Activated naive CD8-positive, alpha-beta T cell treated with anti-CD3 and anti-CD28 coated beads, Interleukin-2, amount 10 ng/mL, durations not matched to agents 7 days and 5 days (primary cell): ENCODE measurements around the gene MS4A3. TPM values are rescaled to one million over a fixed set of nuclear protein-coding genes. Genes with fewer than 3 reads are reported as not detected.
"Not testable (repeated sequence)": the region's sequence is repeated elsewhere in the genome, so short reads cannot be mapped to it uniquely, and the experiment has no call there.

Source experiments
- ATAC-seq: fragments of 150-1000 bp; cut with Tn5 transposase; one replicate; pipeline ENCODE4 v1.10.0; 2021; ENCODE audit warnings: low read depth, moderate library complexity
- POLR2A ChIA-PET: fragments of 350-600 bp; sonication (Branson Sonifier 250); formaldehyde crosslinking; loops from one replicate; lab custom pipeline; 2021; ENCODE audit warnings: antibody characterized with exemption; lab: Charles Lee
- DNase-seq: peaks from one replicate; pipeline ENCODE4 v3.0.0; 2021
- H3K27ac Mint-ChIP-seq: one replicate; pipeline ENCODE4 v1.8.0; 2022; ENCODE audit warnings: mild to moderate bottlenecking, mixed read lengths
- H3K27me3 Mint-ChIP-seq: one replicate; pipeline ENCODE4 v1.8.0; 2022; ENCODE audit warnings: mild to moderate bottlenecking, moderate library complexity, mixed read lengths
- H3K36me3 Mint-ChIP-seq: one replicate; pipeline ENCODE4 v1.8.0; 2021; ENCODE audit warnings: mild to moderate bottlenecking, mixed read lengths
- H3K4me1 Mint-ChIP-seq: one replicate; pipeline ENCODE4 v1.8.0; 2021; ENCODE audit warnings: mixed read lengths
- H3K4me3 Mint-ChIP-seq: one replicate; pipeline ENCODE4 v1.8.0; 2022; ENCODE audit warnings: mild to moderate bottlenecking, moderate library complexity, mixed read lengths
- H3K9me3 Mint-ChIP-seq: one replicate; pipeline ENCODE4 v1.8.0; 2021; ENCODE audit warnings: mixed read lengths
- total RNA-seq, 2 experiments: library from RNA; stranded (reverse); gene quantifications; one replicate each; pipeline ENCODE4 v1.2.3, GENCODE V29; 2021

Gene MS4A3
- total RNA-seq, 2 experiments from 2014 or later, result not detected

DNA sequence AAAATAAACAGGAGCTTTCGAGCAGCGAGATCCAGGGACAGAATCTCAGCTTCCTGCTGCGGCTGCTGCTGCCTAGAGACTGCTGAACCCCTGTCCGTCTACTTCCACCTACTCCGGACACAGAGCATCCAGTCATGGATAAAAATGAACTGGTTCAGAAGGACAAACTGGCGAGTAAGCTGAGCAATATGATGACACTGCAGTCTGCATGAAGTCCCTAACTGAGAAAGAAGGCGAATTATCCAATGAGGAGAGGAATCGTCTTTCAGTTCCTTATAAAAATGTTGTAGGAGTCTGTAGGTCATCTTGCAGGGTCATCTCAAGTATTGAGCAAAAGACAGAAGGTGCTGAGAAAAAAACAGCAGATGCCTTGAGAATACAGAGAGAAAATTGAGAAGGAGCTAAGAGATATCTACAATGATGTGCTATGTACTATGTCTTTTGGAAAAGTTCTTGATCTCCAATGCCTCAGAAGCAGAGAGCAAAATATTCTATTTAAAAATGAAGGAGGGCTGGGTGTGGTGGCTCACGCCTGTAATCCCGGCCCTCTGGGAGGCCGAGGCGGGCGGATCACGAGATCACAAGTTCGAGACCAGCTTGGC lies 20.9 kb downstream of the MS4A3 start:
- H3K9me3 Mint-ChIP-seq, result no peaks in the 10 kb centered on the region
- ATAC-seq (no peak), DNase-seq (no peak)
- H3K27ac Mint-ChIP-seq, result no peak overlapping the region
- no peak overlapping the region for H3K4me3 Mint-ChIP-seq
- POLR2A ChIA-PET, result no interaction called here
- no peaks in the 10 kb centered on the region for H3K36me3 Mint-ChIP-seq
- peaks cover 9% of the 10 kb centered on the region for H3K27me3 Mint-ChIP-seq
- H3K4me1 Mint-ChIP-seq, result no peaks in the 10 kb centered on the region

DNA sequence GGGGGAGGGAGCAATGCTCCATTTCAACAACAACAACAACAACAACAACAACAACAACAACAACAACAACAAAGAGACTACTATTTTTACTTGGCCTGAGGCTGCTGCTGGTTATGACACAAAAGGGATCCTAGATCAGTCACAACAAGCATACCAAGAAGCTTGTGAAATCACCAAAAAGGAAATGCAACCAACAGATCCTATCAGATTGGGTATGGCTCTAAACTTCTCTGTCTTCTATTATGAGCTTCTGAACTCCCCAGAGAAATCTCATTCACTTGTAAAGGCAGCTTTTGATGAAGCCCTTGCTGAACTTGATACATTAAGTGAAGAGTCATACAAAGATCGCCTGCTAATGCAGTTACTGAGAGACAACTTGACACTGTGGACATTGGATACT lies 21.5 kb downstream of the MS4A3 start:
- Mint-ChIP-seq H3K27ac (no peak overlapping the region), H3K4me1 (no peaks in the 10 kb centered on the region), H3K27me3 (peaks cover 11% of the 10 kb centered on the region), H3K9me3 (no peaks in the 10 kb centered on the region), H3K4me3 (no peak overlapping the region), H3K36me3 (no peaks in the 10 kb centered on the region)
- DNase-seq (no peak), ATAC-seq (no peak)
- POLR2A ChIA-PET, result no interaction called here

DNA sequence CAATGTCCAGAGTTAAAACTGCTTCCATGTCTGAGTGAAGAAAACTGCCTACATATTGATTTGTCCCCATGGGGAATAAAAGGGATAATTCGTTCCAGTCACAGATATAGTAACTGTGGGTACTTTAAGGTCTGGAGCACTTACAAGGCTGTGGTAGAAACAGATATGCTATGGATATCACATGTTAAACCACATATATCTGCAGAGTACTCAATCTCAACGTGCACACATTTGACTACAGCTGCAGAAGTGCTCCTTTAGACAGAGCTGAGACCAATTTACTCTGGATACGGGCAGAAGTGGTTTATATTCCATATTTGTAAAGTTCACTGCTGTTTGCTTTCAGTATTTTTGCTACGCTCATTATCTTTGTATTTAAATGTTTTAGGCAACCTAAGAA lies 22.3 kb downstream of the MS4A3 start:
- H3K4me1 Mint-ChIP-seq, result no peaks in the 10 kb centered on the region
- H3K27me3 Mint-ChIP-seq, result peaks cover 14% of the 10 kb centered on the region
- POLR2A ChIA-PET, result no interaction called here
- no peak overlapping the region for H3K27ac Mint-ChIP-seq
- H3K9me3 Mint-ChIP-seq, result no peaks in the 10 kb centered on the region
- H3K36me3 Mint-ChIP-seq, result no peaks in the 10 kb centered on the region
- H3K4me3 Mint-ChIP-seq, result no peak overlapping the region
- ATAC-seq (no peak), DNase-seq (no peak)

DNA sequence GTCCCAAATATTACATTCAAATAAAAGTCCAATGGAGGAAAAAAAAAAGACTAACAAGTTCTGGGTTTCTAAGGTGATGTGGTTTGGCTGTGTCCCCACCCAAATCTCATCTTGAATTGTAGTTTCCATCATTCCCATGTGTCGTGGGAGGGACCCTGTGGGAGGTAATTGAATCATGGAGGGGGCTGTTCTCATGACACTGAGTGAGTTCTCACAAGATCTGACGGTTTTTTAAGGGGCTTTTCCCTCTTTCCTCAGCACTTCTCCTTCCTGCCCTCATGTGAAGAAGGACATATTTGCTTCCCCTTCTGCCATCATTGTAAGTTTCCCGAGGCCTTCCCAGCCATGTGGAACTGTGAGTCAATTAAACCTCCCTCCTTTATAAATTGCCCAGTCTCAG lies 24.1 kb downstream of the MS4A3 start:
- Mint-ChIP-seq H3K9me3 (no peaks in the 10 kb centered on the region), H3K27ac (no peak overlapping the region), H3K36me3 (no peaks in the 10 kb centered on the region), H3K4me3 (no peak overlapping the region), H3K27me3 (peaks cover 16% of the 10 kb centered on the region), H3K4me1 (no peaks in the 10 kb centered on the region)
- no peak for ATAC-seq
- no peak for DNase-seq
- POLR2A ChIA-PET, result no interaction called here

DNA sequence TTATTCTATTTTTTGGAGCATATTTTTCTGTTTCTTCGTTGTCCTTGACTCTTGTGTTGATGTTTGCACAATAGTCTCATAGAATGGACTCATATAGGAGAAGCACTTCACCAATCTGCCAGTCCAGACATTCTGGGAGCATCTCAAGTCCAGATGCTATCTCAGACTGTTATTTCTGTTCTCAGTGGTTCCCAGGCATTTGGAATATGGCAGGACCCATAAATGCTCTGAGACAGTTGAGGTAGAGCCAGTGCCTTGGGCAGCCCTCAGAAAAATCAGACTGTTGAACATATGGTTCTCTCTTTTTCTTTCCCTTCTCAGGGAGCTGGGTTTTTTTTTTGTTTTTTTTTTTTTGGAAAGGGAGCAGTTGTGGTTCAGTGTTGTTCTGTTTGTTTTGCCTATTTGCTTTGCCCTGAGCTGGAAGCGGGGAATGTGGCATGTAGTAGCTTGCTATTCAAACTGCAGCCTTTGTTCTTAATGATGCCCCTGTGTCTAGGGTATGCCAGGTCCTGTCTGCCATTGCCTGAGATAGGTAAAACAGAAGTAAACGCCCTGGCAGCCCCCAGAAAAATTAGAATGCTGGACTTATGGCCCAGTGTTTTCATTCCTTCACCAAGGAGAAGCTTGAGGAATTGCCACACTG lies 28.3 kb downstream of the MS4A3 start:
- Mint-ChIP-seq H3K36me3 (no peaks in the 10 kb centered on the region), H3K4me1 (no peaks in the 10 kb centered on the region), H3K4me3 (no peak overlapping the region), H3K9me3 (no peaks in the 10 kb centered on the region), H3K27me3 (peaks cover 15% of the 10 kb centered on the region), H3K27ac (no peak overlapping the region)
- ATAC-seq, result no peak
- POLR2A ChIA-PET, result interaction anchor here (0.7 kb wide), 1 partner anchor 221 kb away, joined by 4 read pairs; no protein-coding TSS in a partner anchor
- DNase-seq, result no peak

DNA sequence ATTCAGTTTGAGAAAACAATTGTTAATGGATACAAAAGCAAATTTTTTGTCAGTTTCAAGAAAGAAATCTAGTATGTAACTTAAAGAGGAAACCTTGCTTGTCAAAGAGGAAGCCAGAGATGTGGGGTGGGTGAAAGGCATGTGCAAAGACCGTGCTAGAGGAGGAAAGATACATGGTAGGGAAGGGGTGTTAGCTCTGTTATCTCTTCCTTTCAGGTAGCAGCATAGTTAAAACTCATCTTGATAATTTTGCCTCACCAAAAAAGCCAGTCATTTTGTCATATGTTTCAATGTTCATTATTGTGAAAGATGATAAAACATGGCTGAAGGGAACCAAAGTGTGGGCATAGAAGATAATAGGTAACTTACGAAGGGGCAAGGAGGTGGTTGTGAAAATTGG lies 29.4 kb downstream of the MS4A3 start:
- DNase-seq, result no peak
- Mint-ChIP-seq H3K4me3 (no peak overlapping the region), H3K9me3 (no peaks in the 10 kb centered on the region), H3K27me3 (peaks cover 9% of the 10 kb centered on the region), H3K27ac (no peak overlapping the region), H3K36me3 (no peaks in the 10 kb centered on the region), H3K4me1 (no peaks in the 10 kb centered on the region)
- ATAC-seq, result no peak
- POLR2A ChIA-PET, result no interaction called here

DNA sequence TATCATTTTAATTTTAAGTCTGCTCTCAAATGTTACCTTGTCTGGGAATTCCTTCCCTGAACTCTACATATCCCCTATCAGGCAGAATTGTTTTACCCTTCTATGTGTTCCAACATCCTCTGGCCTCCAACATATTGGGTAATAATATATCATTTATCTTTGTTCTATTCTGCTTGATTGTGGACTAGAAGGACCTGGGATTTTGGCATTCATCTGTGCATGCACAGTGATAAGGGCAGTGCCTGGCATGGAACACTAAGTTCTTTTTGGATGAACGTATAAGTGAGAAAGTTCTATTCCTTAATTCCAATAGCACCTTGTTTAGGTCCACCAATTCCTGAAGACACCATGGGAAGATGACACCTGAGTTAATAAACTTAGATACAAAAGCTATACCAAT lies 30.8 kb downstream of the MS4A3 start:
- Mint-ChIP-seq H3K9me3 (no peaks in the 10 kb centered on the region), H3K4me1 (no peaks in the 10 kb centered on the region), H3K36me3 (no peaks in the 10 kb centered on the region), H3K27me3 (peaks cover 6% of the 10 kb centered on the region), H3K27ac (no peak overlapping the region), H3K4me3 (no peak overlapping the region)
- DNase-seq (no peak), ATAC-seq (no peak)
- POLR2A ChIA-PET, result no interaction called here

DNA sequence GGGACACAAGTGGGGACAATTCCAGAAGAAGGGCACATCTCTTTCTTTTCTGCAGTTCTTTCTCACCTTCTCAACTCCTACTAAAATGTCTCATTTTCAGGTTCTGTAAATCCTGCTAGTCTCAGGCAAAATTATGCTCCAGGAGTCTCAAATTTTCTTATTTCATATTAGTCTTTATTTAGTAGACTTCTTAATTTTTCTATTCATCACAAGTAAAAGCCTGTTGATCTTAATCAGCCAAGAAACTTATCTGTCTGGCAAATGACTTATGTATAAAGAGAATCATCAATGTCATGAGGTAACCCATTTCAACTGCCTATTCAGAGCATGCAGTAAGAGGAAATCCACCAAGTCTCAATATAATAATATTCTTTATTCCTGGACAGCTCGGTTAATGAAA lies 31.9 kb downstream of the MS4A3 start, which contains the start of gene MS4A2:
Gene MS4A2, plus strand, starts transcription at position 301 of the 400 bp plus-strand sequence. CDS start 102 bp downstream, outside the sequence.
- Mint-ChIP-seq H3K27me3 (peaks cover 4% of the 10 kb centered on the region), H3K4me1 (no peaks in the 10 kb centered on the region), H3K27ac (no peak within 1 kb of the TSS), H3K36me3 (no peaks in the 10 kb centered on the region), H3K9me3 (no peaks in the 10 kb centered on the region), H3K4me3 (no peak within 1 kb of the TSS)
- DNase-seq, result no peak
- POLR2A ChIA-PET, result no interaction called here
- ATAC-seq, result no peak

DNA sequence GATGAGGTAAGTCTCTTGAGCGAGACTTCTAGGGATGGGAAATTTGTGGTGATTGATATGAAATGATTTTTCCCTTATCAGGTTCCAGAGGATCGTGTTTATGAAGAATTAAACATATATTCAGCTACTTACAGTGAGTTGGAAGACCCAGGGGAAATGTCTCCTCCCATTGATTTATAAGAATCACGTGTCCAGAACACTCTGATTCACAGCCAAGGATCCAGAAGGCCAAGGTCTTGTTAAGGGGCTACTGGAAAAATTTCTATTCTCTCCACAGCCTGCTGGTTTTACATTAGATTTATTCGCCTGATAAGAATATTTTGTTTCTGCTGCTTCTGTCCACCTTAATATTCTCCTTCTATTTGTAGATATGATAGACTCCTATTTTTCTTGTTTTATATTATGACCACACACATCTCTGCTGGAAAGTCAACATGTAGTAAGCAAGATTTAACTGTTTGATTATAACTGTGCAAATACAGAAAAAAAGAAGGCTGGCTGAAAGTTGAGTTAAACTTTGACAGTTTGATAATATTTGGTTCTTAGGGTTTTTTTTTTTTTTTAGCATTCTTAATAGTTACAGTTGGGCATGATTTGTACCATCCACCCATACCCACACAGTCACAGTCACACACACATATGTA lies 39.1 kb downstream of the MS4A3 start:
- DNase-seq, result no peak
- Mint-ChIP-seq H3K27me3 (peaks cover 13% of the 10 kb centered on the region), H3K4me1 (no peaks in the 10 kb centered on the region), H3K4me3 (no peak overlapping the region), H3K9me3 (no peaks in the 10 kb centered on the region), H3K36me3 (no peaks in the 10 kb centered on the region), H3K27ac (no peak overlapping the region)
- POLR2A ChIA-PET, result no interaction called here
- no peak for ATAC-seq

DNA sequence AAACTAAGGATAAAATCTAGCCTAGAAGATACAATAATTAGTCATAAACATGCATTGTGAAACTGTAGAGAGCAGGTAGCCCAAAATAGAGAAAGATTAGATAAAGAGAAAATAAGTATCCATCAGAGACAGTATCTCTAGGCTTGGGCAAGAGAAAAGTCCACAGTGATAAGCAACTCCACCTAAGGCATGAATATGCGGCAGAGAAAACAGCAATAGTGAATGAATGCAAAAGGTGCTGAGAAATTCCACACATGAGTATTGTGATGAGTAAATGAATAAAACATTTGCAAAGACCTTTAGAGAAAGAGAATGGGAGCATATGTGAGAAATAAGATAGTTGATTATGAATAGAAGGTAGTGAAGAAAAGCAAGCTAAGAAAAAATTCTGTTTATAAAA lies 40.7 kb downstream of the MS4A3 start:
- Mint-ChIP-seq H3K4me3 (no peak overlapping the region), H3K4me1 (no peaks in the 10 kb centered on the region), H3K27me3 (peaks cover 13% of the 10 kb centered on the region), H3K9me3 (no peaks in the 10 kb centered on the region), H3K36me3 (no peaks in the 10 kb centered on the region), H3K27ac (no peak overlapping the region)
- ATAC-seq (no peak), DNase-seq (no peak)
- POLR2A ChIA-PET, result no interaction called here

DNA sequence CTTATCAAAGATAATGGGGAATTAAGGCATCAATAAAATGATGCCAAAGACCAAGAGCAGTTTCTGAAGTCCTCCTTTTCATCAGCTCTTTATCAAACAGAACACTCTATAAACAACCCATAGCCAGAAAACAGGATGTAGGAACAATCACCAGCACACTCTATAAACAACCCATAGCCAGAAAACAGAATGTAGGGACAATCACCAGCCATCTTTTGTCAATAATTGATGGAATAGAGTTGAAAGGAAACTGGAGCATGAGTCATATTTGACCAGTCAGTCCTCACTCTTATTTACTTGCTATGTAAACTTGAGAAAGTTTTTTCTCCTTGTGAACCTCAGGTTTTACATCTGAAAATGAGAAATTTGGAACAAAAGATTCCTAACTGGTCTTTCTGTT lies 42.0 kb downstream of the MS4A3 start:
- no peaks in the 10 kb centered on the region for H3K9me3 Mint-ChIP-seq
- DNase-seq (no peak), ATAC-seq (no peak)
- H3K36me3 Mint-ChIP-seq, result no peaks in the 10 kb centered on the region
- no peaks in the 10 kb centered on the region for H3K4me1 Mint-ChIP-seq
- H3K4me3 Mint-ChIP-seq, result no peak overlapping the region
- POLR2A ChIA-PET, result no interaction called here
- no peak overlapping the region for H3K27ac Mint-ChIP-seq
- peaks cover 13% of the 10 kb centered on the region for H3K27me3 Mint-ChIP-seq

DNA sequence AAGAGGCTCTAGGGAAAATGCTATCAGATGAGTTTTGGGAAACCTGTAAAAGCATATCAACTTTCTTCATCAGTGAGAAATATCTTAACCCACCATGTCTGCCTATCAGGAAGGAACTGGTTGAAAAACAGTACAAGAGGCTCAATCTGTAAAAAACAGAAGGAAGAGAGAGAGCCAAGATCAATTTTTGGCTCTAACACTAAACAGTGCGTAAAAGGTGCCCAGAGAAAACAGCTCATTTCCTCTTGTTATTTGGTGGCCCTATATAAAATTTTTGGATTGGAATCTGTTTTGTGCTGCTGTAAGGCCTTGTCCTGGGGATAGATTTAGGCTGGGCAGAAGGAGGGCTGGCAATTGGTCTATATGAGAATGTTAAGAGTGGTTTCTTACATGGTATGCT lies 44.1 kb downstream of the MS4A3 start:
- no peak for ATAC-seq
- POLR2A ChIA-PET, result no interaction called here
- no peak overlapping the region for H3K4me3 Mint-ChIP-seq

DNA sequence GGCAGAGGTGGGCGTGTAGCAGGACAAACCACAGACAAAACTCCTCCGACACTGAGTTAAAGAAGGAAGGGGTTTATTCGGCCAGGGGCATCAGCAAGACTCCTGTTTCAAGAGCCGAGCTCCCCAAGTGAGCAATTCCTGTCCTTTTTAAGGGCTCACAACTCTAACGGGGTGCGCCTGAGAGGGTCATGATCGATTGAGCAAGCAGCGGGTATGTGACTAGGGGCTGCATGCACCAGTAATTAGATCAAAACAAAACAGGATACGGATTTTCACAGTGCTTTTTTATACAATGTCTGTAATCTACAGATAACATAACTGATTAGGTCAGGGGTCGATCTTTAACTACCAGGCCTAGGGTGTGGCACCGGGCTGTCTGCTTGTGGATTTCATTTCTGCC lies 44.9 kb downstream of the MS4A3 start:
- H3K4me1 Mint-ChIP-seq, ATAC-seq: not testable (repeated sequence)

More for the DNA sequence above, 44.1 kb downstream of the MS4A3 start:
- H3K27ac Mint-ChIP-seq, result no peak overlapping the region
- no peaks in the 10 kb centered on the region for H3K9me3 Mint-ChIP-seq
- H3K36me3 Mint-ChIP-seq, result no peaks in the 10 kb centered on the region
- H3K4me1 Mint-ChIP-seq, result no peaks in the 10 kb centered on the region
- peaks cover 4% of the 10 kb centered on the region for H3K27me3 Mint-ChIP-seq
- no peak for DNase-seq

More for the DNA sequence above, 44.9 kb downstream of the MS4A3 start:
- H3K4me3 Mint-ChIP-seq, DNase-seq, H3K27me3 Mint-ChIP-seq, H3K36me3 Mint-ChIP-seq, H3K9me3 Mint-ChIP-seq, H3K27ac Mint-ChIP-seq, POLR2A ChIA-PET: not testable (repeated sequence)
